Peyer's patch (tissue), 4 donors: ENCODE measurements around the gene LDLRAD4.

Experiments
- CTCF ChIP-seq, 6 experiments: fragments of 450-650 bp in 4 of 6; fragments of 200-600 bp in 2 of 6; sonication (generic) in 1 of 6; IDR thresholded peaks; one replicate each; pipeline ENCODE4 v1.5.1; 2017 to 2019; ENCODE audit warnings: antibody characterized with exemption in 6 of 6, mild to moderate bottlenecking in 3 of 6, moderate library complexity in 1 of 6
- POLR2A ChIP-seq, 2 donors: fragments of 450-650 bp; IDR thresholded peaks; one replicate each; pipeline ENCODE4 v1.5.1; 2017; ENCODE audit warnings: antibody characterized with exemption in 2 of 2, mild to moderate bottlenecking in 2 of 2, moderate library complexity in 2 of 2

GRCh38 chr18:13461469-13461868 is 242.9 kb downstream of the LDLRAD4 start:
- TF ChIP-seq POLR2A (IDR thresholded peaks at IDR 0.05): no peak
- no peak for TF ChIP-seq CTCF (IDR thresholded peaks at IDR 0.05)
